Left ventricle myocardium inferior (tissue), 1 donor: ENCODE results near the gene ENAH. TPM values are rescaled to one million over a fixed set of nuclear protein-coding genes. Genes with fewer than 3 reads are reported as not detected.

Experiments
- DNase-seq: peaks from one replicate; pipeline ENCODE4 v3.0.0-alpha.2; 2020
- H3K27ac ChIP-seq: fragments of 200-600 bp; replicated peaks from 2 replicates; pipeline ENCODE4 v1.8.0; 2021
- H3K27me3 ChIP-seq: fragments of 200-600 bp; 2 replicates; pipeline ENCODE4 v1.8.0; 2021; ENCODE audit warnings: low read depth
- H3K36me3 ChIP-seq: fragments of 200-600 bp; 2 replicates; pipeline ENCODE4 v1.8.0; 2021
- H3K4me1 ChIP-seq: fragments of 200-600 bp; 2 replicates; pipeline ENCODE4 v1.8.0; 2021
- H3K4me3 ChIP-seq: fragments of 200-600 bp; 2 replicates; pipeline ENCODE4 v1.8.0; 2021; ENCODE audit warnings: mild to moderate bottlenecking, moderate library complexity
- H3K9me3 ChIP-seq: fragments of 200-600 bp; replicated peaks from 2 replicates; pipeline ENCODE4 v1.8.0; 2021
- CTCF ChIP-seq: fragments of 200-600 bp; IDR thresholded peaks from 2 replicates; pipeline ENCODE4 v1.8.0; 2021; ENCODE audit warnings: antibody characterized with exemption, mild to moderate bottlenecking, borderline replicate concordance
- intact Hi-C: fragments of 100-400 bp; cut with micrococcal nuclease; formaldehyde crosslinking; loops from one replicate; pipeline ENCODE4 v1.11.0; 2022
- total RNA-seq: library from RNA; stranded (reverse); fragmentation: NEBNext Ultra II Directional; extraction: Animal tissue kit (Norgen Biotek cat#: 25700); gene quantifications from one replicate; pipeline ENCODE4 v1.2.1, GENCODE V29; 2021
- donor health status: DM: no; HTN: yes; CAD: no; lungs with severe emphysema.

Gene ENAH
- total RNA-seq, 1 donor from 2014 or later: 78.6 TPM

- intact Hi-C loops: no loop called here
- H3K27ac ChIP-seq: no peak overlapping the region
- H3K36me3 ChIP-seq: no peaks in the 10 kb centered on the region
- no peak overlapping the region for H3K4me3 ChIP-seq
- no peak for DNase-seq
- no peaks in the 10 kb centered on the region for H3K9me3 ChIP-seq
- H3K27me3 ChIP-seq: no peaks in the 10 kb centered on the region
- no peak for TF ChIP-seq CTCF
- H3K4me1 ChIP-seq: peaks cover 54% of the 10 kb centered on the region
Measured at GRCh38 chr1:225537554-225538251, 115.2 kb downstream of the ENAH start.

- TF ChIP-seq CTCF: no peak
- Histone ChIP-seq H3K9me3 (no peaks in the 10 kb centered on the region), H3K27ac (no peak overlapping the region), H3K4me3 (no peak overlapping the region), H3K36me3 (no peaks in the 10 kb centered on the region), H3K27me3 (no peaks in the 10 kb centered on the region), H3K4me1 (peaks cover 36% of the 10 kb centered on the region)
- intact Hi-C loops: no loop called here
- no peak for DNase-seq
Measured at GRCh38 chr1:225535280-225535679, 117.6 kb downstream of the ENAH start.

- Histone ChIP-seq H3K9me3 (no peaks in the 10 kb centered on the region), H3K4me1 (peaks cover 31% of the 10 kb centered on the region), H3K4me3 (no peak overlapping the region), H3K27ac (no peak overlapping the region), H3K27me3 (no peaks in the 10 kb centered on the region), H3K36me3 (no peaks in the 10 kb centered on the region)
- intact Hi-C loops: no loop called here
- no peak for DNase-seq
- TF ChIP-seq CTCF: no peak
Measured at GRCh38 chr1:225534772-225535171, 118.2 kb downstream of the ENAH start.

- TF ChIP-seq CTCF: no peak
- H3K9me3 ChIP-seq: no peaks in the 10 kb centered on the region
- no peaks in the 10 kb centered on the region for H3K27me3 ChIP-seq
- intact Hi-C loops: no loop called here
- no peak for DNase-seq
- no peaks in the 10 kb centered on the region for H3K36me3 ChIP-seq
- H3K27ac ChIP-seq: no peak overlapping the region
- peaks cover 24% of the 10 kb centered on the region for H3K4me1 ChIP-seq
- H3K4me3 ChIP-seq: no peak overlapping the region
Measured at GRCh38 chr1:225534135-225534534, 118.8 kb downstream of the ENAH start.

GRCh38 chr1:225533238-225533637 lies 119.7 kb downstream of the ENAH start:
- TF ChIP-seq CTCF: no peak
- DNase-seq: no peak
- no peaks in the 10 kb centered on the region for H3K9me3 ChIP-seq
- no peak overlapping the region for H3K4me3 ChIP-seq
- H3K36me3 ChIP-seq: no peaks in the 10 kb centered on the region
- intact Hi-C loops: no loop called here
- H3K27me3 ChIP-seq: no peaks in the 10 kb centered on the region
- H3K4me1 ChIP-seq: peaks cover 19% of the 10 kb centered on the region
- H3K27ac ChIP-seq: no peak overlapping the region
